ENCODE measurements around the gene CHN1.

The CHN1 gene

GRCh38 chr2:175010848-175011254, 5.7 kb upstream of the CHN1 start:
- no peak for DNase-seq

- DNase-seq, result no peak
These were observed 4.9 kb upstream of the CHN1 start for GRCh38 chr2:175009917-175010621.

GRCh38 chr2:175008801-175009495, 3.8 kb upstream of the CHN1 start:
- no peak for DNase-seq

GRCh38 chr2:175008009-175008408, 2.8 kb upstream of the CHN1 start:
- DNase-seq, result no peak

GRCh38 chr2:175007510-175007909, 2.3 kb upstream of the CHN1 start:
- no peak for DNase-seq

GRCh38 chr2:175006281-175006680, 1.1 kb upstream of the CHN1 start:
- DNase-seq, result no peak

GRCh38 chr2:175005733-175006264, 618 bp upstream of the CHN1 start:
- no peak for DNase-seq

- no peak for DNase-seq
These were observed 526 bp downstream of the CHN1 start for GRCh38 chr2:175004730-175004979.

GRCh38 chr2:175003875-175004729, 1.1 kb downstream of the CHN1 start:
- DNase-seq, result no peak

- DNase-seq, result no peak
These were observed 2.5 kb downstream of the CHN1 start for GRCh38 chr2:175002547-175003274.

- no peak for DNase-seq
These were observed 3.6 kb downstream of the CHN1 start for GRCh38 chr2:175001566-175001965.

GRCh38 chr2:174997110-174997509, 8.1 kb downstream of the CHN1 start:
- DNase-seq, result no peak

GRCh38 chr2:174996622-174997021, 8.6 kb downstream of the CHN1 start:
- DNase-seq, result no peak

GRCh38 chr2:174994381-174994780, 10.8 kb downstream of the CHN1 start:
- DNase-seq, result no peak

- DNase-seq, result no peak
These were observed 12.3 kb downstream of the CHN1 start for GRCh38 chr2:174992886-174993285.

- peak; percentile 27 for DNase-seq
These were observed 19.6 kb downstream of the CHN1 start for GRCh38 chr2:174985614-174986013.

GRCh38 chr2:174984561-174984960, 20.6 kb downstream of the CHN1 start:
- no peak for DNase-seq

GRCh38 chr2:174981331-174981730, 23.9 kb downstream of the CHN1 start:
- DNase-seq, result no peak

- no peak for DNase-seq
These were observed 25.2 kb downstream of the CHN1 start for GRCh38 chr2:174979996-174980395.

- no peak for DNase-seq
These were observed 27.8 kb downstream of the CHN1 start for GRCh38 chr2:174977364-174977763.

GRCh38 chr2:174974131-174974530, 31.1 kb downstream of the CHN1 start:
- DNase-seq, result no peak

- DNase-seq, result no peak
These were observed 32.3 kb downstream of the CHN1 start for GRCh38 chr2:174972924-174973323.

All from hematopoietic multipotent progenitor cell treated with erythropoietin and hydrocortisone succinate and interleukin-3 and kit ligand, for 6 days (in vitro differentiated cells).